Measurements from ENCODE around the gene DOCK4. TPM values are rescaled to one million over a fixed set of nuclear protein-coding genes. Genes with fewer than 3 reads are reported as not detected.

Gene DOCK4
- total RNA-seq, 1 experiment from 2014 or later, result 4.9 TPM

- no peaks in the 10 kb centered on the region for H3K4me1 ChIP-seq (ENCODE audit: insufficient read depth, low read length)
- no peaks in the 10 kb centered on the region for H3K79me2 ChIP-seq (ENCODE audit: insufficient read depth, low read length)
- Mint-ChIP-seq H3K36me3 (ENCODE audit: insufficient read depth in 1 of 3, low read depth in 3 of 3) (peaks cover 0 to 15% (median 10%) of the 10 kb centered on the region in 3 experiments; a peak in 4 of 7 replicates), H3K4me3 (no peak overlapping the region), H3K27me3 (ENCODE audit: low read depth) (no peaks in the 10 kb centered on the region), H3K27ac (no peak overlapping the region), H3K4me1 (peaks cover 0 to 4% of the 10 kb centered on the region in 2 experiments; a peak in 2 of 4 replicates), H3K9me3 (peaks cover 6 to 7% of the 10 kb centered on the region in 2 experiments; a peak in 4 of 5 replicates)
- H4K91ac ChIP-seq (ENCODE audit: insufficient read length, low read depth, low read length), result no peak overlapping the region
- no peak overlapping the region for H2BK15ac ChIP-seq (ENCODE audit: low read depth, low read length)
- H3K27me3 ChIP-seq (ENCODE audit: insufficient read depth, low read length), result no peaks in the 10 kb centered on the region
- H4K5ac ChIP-seq (ENCODE audit: insufficient read length, low read depth, low read length), result no peak overlapping the region
- H3T11ph ChIP-seq (ENCODE audit: low read length), result no peak overlapping the region
- no peak overlapping the region for H3K27ac ChIP-seq (ENCODE audit: insufficient read length, low read depth, low read length)
- no peak overlapping the region for H2AFZ ChIP-seq (ENCODE audit: low read length)
- DNase-seq, result no peak
- H4K8ac ChIP-seq (replicated peaks; ENCODE audit: insufficient read length, low read depth, low read length), result no peak overlapping the region
- H4K20me1 ChIP-seq (ENCODE audit: control insufficient read depth, insufficient read depth, insufficient read length), result no peaks in the 10 kb centered on the region
- no peak overlapping the region for H3K14ac ChIP-seq (ENCODE audit: insufficient read depth, low read length)
- H2BK20ac ChIP-seq (ENCODE audit: low read depth, low read length, poor library complexity, severe bottlenecking), result no peak overlapping the region
- no peak overlapping the region for H3K9ac ChIP-seq (ENCODE audit: extremely low read depth, insufficient read length, low read length)
- no peak overlapping the region for H2AK5ac ChIP-seq (ENCODE audit: insufficient read length, low read length)
- no peak overlapping the region for H2BK120ac ChIP-seq (ENCODE audit: low read depth, low read length, poor library complexity, severe bottlenecking)
- no peak overlapping the region for H3K18ac ChIP-seq (ENCODE audit: insufficient read length, low read depth, low read length)
- no peak overlapping the region for H3K4ac ChIP-seq (ENCODE audit: low read depth, low read length)
- no peak overlapping the region for H2BK12ac ChIP-seq (ENCODE audit: insufficient read length, low read depth, low read length)
- no peak overlapping the region for H3K23ac ChIP-seq (ENCODE audit: insufficient read length, low read depth, low read length)
- TF ChIP-seq CTCF (conservative IDR thresholded peaks at IDR 0.05), result no peak
- H3K79me1 ChIP-seq (ENCODE audit: insufficient read depth, low read depth, low read length, poor library complexity, severe bottlenecking), result no peaks in the 10 kb centered on the region
- no peak overlapping the region for H3K4me2 ChIP-seq (ENCODE audit: insufficient read depth, insufficient read length, low read length)
- H3K23me2 ChIP-seq (ENCODE audit: insufficient read length, low read depth, low read length, poor library complexity, severe bottlenecking), result no peaks in the 10 kb centered on the region
- H2BK5ac ChIP-seq (ENCODE audit: insufficient read length, low read length), result no peak overlapping the region
- H3K9me3 ChIP-seq (ENCODE audit: control insufficient read depth, low read depth, low read length), result no peaks in the 10 kb centered on the region
- H3K56ac ChIP-seq (ENCODE audit: insufficient read length, low read depth, low read length), result no peak overlapping the region
These were observed 371.1 kb downstream of the DOCK4 start for GRCh38 chr7:111835066-111835465.
